C4-2B (cell line): Measurements from ENCODE around the gene CHTF18.

Source experiments
- CTCF ChIP-seq: fragments of 450-650 bp; conservative IDR thresholded peaks from 2 replicates; pipeline ENCODE4 v1.5.1; 2017; ENCODE audit warnings: mild to moderate bottlenecking
- ZFX ChIP-seq: fragments of 450-650 bp; IDR thresholded peaks from 2 replicates; pipeline ENCODE4 v1.6.1; 2017

DNA sequence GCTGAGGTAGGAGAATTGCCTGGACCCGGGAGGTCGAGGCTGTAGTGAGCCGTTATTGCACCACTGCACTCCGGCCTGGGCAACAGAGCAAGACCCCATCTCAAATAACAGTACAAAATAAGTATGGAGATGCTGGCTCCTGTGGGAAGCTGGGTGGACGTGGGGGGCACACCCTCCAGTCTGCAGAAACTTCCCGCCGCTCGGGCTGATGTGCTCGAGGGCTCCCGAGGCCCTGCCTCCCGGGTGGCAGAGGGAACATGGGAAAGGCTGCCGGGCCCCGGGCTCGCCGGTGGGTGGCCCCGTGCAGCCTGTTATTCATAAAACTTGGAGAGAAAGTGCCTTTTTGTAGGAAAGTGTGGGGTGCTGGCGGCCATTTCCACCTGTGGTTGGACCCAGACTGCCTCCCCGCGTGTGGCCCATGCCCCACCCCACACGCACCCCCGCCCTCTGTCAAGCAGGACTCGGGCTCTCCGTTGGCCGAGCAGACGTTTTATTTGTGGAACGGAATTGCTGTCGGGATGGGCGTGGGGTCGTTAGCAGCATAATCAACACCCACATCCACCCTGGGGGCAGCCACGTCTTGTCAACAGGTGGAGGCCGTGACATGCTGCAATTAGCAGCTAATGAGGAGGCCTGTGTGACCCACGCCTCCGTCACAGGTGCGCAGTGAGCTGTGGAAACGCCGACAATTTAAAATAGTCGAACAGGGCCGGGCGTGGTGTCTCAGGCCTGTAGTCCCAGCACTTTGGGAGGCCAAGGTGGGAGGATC, 40.3 kb upstream of the CHTF18 start:
- no peak for TF ChIP-seq CTCF
- TF ChIP-seq ZFX = no peak
